ENCODE results near the gene XRCC1.

DNA sequence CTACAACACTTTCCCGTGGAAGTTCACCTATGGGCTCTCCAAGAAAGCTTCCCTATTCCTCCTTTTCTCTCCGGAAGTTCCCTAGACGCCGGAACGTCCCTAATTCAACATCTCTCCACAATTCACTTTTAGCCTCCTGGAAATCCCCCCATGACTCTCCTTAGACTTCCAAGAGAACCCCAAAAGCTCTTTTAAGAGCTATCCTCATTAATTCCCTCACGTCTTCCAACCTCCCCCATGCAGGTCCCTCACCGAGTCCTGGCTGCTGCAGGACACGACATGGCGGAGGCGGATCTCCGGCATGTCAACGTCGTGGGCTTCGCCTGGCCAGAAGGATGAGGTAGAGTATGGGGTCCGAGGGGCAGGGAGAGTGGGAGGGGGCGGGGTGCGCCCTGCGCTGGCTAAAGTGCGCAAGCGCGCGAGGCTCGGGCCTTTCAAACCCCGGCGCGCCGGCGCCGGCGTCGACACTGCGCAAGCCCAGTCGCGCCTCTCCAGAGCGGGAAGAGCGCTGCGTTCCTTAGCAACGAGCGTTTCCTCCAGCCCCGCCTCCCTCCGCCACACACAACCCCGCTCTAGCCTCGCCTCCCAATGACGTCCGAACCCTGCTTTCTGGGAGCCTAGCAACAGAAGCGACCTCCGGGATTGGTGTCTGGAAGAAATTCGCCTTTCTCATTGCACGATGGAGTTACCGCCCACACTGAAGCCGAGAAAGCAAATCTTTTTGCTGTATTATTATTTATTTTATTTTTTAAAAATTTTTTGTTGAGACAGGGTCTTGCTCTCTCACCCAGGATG lies at the start of gene XRCC1, which contains the start of gene PINLYP:
- TF ChIP-seq CTCF (IDR thresholded peaks at IDR 0.05) (no peak), ZFX (IDR thresholded peaks at IDR 0.05; ENCODE audit: borderline replicate concordance) (no peak)

Data from 22Rv1 (cell line).